Astrocyte (in vitro differentiated cells and primary cell): ENCODE results near the gene BCAR1.

Experiments
- CTCF ChIP-seq: IDR thresholded peaks from 2 replicates; pipeline ENCODE4 v1.5.1; 2011; ENCODE audit warnings: low read depth, mild to moderate bottlenecking, inconsistent platforms, low read length, moderate library complexity; ENCODE audit not compliant: insufficient read depth
- EZH2 ChIP-seq: IDR thresholded peaks from 2 replicates; pipeline ENCODE4 v1.6.1; 2012; ENCODE audit warnings: mild to moderate bottlenecking, low read length, inconsistent platforms; ENCODE audit not compliant: insufficient read depth

- TF ChIP-seq EZH2: no peak
- TF ChIP-seq CTCF: no peak
Observed at GRCh38 chr16:75248536-75249380, 2.7 kb downstream of the BCAR1 start.
